Esophagus squamous epithelium (tissue), 5 donors: ENCODE results near the gene TP53I13. TPM values are rescaled to one million over a fixed set of nuclear protein-coding genes. Genes with fewer than 3 reads are reported as not detected.

ENCODE experiments used
- DNase-seq: peaks from one replicate; lab custom pipeline; 2025; lab: John Stamatoyannopoulos, UW
- H3K27ac ChIP-seq, 4 donors: fragments of 200-600 bp; sonication (generic); one replicate each; pipeline ENCODE4 v1.5.1; 2016 to 2019; ENCODE audit warnings: mild to moderate bottlenecking in 1 of 4
- H3K27me3 ChIP-seq, 4 donors: fragments of 200-600 bp; sonication (generic); 1 replicate in 3 of 4; 2 replicates in 1 of 4; pipeline versions ENCODE4 v1.5.1 to v1.6.0; 2017 to 2021; ENCODE audit warnings: antibody characterized with exemption in 1 of 4
- H3K36me3 ChIP-seq, 3 donors: fragments of 200-600 bp; sonication (generic); one replicate each; pipeline ENCODE4 v1.5.1; 2016 to 2019
- H3K4me1 ChIP-seq, 3 donors: fragments of 200-600 bp; sonication (generic); one replicate each; pipeline ENCODE4 v1.5.1; 2017 to 2019
- H3K4me3 ChIP-seq, 4 donors: fragments of 200-600 bp; sonication (generic); 1 replicate in 3 of 4; 2 replicates in 1 of 4; pipeline ENCODE4 v1.5.1; 2016 to 2019; ENCODE audit warnings: mild to moderate bottlenecking in 2 of 4, moderate library complexity in 1 of 4
- H3K9me3 ChIP-seq, 3 donors: fragments of 200-600 bp; sonication (generic); one replicate each; pipeline ENCODE4 v1.5.1; 2016 to 2019
- POLR2A ChIP-seq, 4 donors: fragments of 450-650 bp; IDR thresholded peaks; one replicate each; pipeline ENCODE4 v1.6.1; 2017; ENCODE audit warnings: antibody characterized with exemption in 4 of 4, mild to moderate bottlenecking in 4 of 4, moderate library complexity in 3 of 4
- WGBS, 2 donors: methylation state at CpG; one replicate each; pipeline ENCODE4 v1.1.5; 2018; 5-methylcytosine and 5-hydroxymethylcytosine counted together
- intact Hi-C: fragments of 100-400 bp; cut with DNase I; formaldehyde crosslinking; loops from one replicate; pipeline ENCODE4 v1.15.0; 2022
- total RNA-seq, 4 donors: library from RNA; depleted of rRNA; stranded (reverse); fragments of >200 nt; gene quantifications; one replicate each; pipeline ENCODE4 v1.1.0, GENCODE V29; 2016
- TF ChIP-seq, protein P1 (sequence below), 6 experiments: fragments of 450-650 bp in 4 of 6; fragments of 200-600 bp in 2 of 6; sonication (generic) in 2 of 6; IDR thresholded peaks; one replicate each; pipeline ENCODE4 v1.5.1; 2016 to 2019; ENCODE audit warnings: antibody characterized with exemption in 6 of 6, mild to moderate bottlenecking in 4 of 6, moderate library complexity in 4 of 6
- donor health status: DM: yes; HTN: yes; CAD: no.

Gene TP53I13
- total RNA-seq, 4 donors from 2014 or later, result 11.8 to 34.9 (median 21.8) TPM

DNA sequence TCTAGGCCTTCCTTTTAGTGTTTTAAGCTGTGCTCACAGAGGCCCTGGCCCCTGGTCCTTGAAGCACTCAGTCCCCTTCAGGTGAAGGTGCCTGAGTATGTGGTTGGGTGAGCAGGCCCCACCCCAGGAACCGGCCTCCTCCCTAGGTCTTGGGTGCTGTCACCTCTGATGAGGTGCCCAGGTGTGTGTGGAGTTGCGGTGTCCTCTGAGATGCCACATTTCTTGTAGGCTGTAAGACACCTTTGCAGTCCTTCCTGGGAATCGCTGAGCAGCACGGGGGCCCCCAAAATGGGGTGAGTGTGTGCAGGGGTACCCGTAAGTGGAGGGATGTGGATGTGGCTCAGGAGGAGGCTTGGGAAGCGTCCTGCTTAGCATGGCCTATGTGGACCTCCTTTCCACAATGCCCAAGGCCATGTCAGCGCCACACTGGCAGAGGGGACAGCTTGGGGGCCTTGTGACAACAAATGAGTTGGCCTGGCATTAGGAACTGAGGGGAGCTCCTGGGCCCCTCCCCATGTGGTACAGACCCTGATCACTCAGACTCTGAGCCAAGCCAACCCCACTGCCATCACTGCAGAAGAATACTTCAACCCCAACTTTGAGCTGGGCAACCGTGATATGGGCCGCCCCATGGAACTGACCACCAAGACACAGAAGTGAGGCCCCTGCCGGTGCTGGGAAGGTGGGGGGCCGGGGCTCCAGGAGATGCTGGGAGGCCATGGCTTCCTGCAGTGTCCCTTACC, 43.0 kb downstream of the TP53I13 start:
- 95 to 100% methylated on average over 4 to 7 of the region's 11 CpGs for WGBS, 2 donors
- TF ChIP-seq POLR2A (IDR thresholded peaks at IDR 0.05), result no peak
- TF ChIP-seq, protein P1, sequence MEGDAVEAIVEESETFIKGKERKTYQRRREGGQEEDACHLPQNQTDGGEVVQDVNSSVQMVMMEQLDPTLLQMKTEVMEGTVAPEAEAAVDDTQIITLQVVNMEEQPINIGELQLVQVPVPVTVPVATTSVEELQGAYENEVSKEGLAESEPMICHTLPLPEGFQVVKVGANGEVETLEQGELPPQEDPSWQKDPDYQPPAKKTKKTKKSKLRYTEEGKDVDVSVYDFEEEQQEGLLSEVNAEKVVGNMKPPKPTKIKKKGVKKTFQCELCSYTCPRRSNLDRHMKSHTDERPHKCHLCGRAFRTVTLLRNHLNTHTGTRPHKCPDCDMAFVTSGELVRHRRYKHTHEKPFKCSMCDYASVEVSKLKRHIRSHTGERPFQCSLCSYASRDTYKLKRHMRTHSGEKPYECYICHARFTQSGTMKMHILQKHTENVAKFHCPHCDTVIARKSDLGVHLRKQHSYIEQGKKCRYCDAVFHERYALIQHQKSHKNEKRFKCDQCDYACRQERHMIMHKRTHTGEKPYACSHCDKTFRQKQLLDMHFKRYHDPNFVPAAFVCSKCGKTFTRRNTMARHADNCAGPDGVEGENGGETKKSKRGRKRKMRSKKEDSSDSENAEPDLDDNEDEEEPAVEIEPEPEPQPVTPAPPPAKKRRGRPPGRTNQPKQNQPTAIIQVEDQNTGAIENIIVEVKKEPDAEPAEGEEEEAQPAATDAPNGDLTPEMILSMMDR (IDR thresholded peaks at IDR 0.05), result no peak
- H3K36me3 ChIP-seq, result peaks cover 0 to 4% (median 0%) of the 10 kb centered on the region in 3 donors
- H3K9me3 ChIP-seq, result no peaks in the 10 kb centered on the region
- peaks cover 0 to 14% (median 0%) of the 10 kb centered on the region in 4 donors for H3K27me3 ChIP-seq
- H3K27ac ChIP-seq, result no peak overlapping the region
- intact Hi-C loops, result loop anchor here (10.0 kb wide), 1 partner anchor 163 kb away; no protein-coding TSS in a partner anchor
- peaks cover 30 to 39% (median 37%) of the 10 kb centered on the region in 3 donors for H3K4me1 ChIP-seq
- no peak for DNase-seq
- H3K4me3 ChIP-seq, result no peak overlapping the region

DNA sequence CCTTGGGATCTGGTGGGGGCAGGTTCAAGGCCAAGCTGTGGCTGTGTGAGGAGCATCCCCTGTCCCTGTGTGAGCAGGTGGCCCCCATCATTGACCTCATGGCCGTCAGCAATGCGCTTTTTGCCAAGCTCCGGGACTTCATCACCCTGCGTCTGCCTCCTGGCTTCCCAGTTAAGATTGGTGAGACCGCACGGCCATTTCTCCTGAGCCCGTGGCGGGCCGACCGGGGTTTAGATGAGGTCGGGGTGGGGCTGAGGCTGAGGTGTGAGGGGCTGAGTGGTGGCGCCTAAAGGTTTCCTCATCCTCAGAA, 43.5 kb downstream of the TP53I13 start:
- TF ChIP-seq POLR2A (IDR thresholded peaks at IDR 0.05), result no peak
- TF ChIP-seq, protein P1 (IDR thresholded peaks at IDR 0.05), result no peak
- intact Hi-C loops, result loop anchor here (10.0 kb wide), 1 partner anchor 163 kb away; no protein-coding TSS in a partner anchor
- H3K4me3 ChIP-seq, result no peak overlapping the region
- H3K4me1 ChIP-seq, result peaks cover 35 to 44% (median 42%) of the 10 kb centered on the region in 3 donors
- peaks cover 0 to 19% (median 0%) of the 10 kb centered on the region in 4 donors for H3K27me3 ChIP-seq
- 96% methylated on average over 4 of the region's 12 CpGs; no CpG with 5 or more reads in 1 of the 2 donors for WGBS, 2 donors
- no peaks in the 10 kb centered on the region for H3K9me3 ChIP-seq
- no peak for DNase-seq
- peaks cover 0 to 4% (median 0%) of the 10 kb centered on the region in 3 donors for H3K36me3 ChIP-seq
- no peak overlapping the region for H3K27ac ChIP-seq

DNA sequence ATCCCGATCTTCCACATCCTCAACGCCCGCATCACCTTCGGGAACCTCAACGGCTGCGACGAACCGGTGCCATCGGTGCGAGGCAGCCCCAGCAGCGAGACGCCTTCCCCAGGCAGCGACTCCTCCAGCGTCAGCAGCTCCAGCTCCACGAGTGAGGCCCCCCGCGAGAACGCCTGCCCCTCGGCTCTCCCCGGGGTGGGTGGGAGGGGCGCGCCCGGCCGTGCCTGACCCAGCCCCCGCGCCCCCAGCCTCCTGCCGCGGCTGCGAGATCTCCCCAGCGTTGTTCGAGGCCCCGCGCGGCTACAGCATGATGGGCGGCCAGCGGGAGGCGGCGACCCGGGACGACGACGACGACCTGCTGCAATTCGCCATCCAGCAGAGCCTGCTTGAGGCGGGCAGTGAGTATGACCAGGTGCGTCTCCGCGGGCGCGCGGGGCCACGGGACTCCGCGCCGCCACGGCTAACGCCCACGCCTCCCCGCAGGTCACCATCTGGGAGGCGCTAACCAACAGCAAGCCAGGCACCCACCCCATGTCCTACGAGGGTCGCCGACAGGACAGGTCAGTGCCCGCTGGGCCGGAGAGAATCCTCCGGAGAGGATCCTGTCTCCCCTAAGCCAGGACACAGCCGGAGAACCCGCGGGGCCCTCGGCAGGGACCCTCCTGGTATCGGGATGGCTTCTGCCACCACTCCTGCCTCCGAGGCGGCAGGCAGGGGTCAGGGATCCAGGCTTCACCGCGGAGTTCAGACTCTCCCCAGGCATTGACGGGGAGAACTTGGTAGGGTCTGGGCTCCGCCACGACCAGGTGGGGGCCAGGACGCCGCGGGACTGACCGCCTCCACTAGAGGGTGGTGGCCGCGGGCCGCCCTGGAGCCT, 44.1 kb downstream of the TP53I13 start:
- peaks cover 0 to 22% (median 0%) of the 10 kb centered on the region in 4 donors for H3K27me3 ChIP-seq
- H3K36me3 ChIP-seq, result peaks cover 0 to 4% (median 0%) of the 10 kb centered on the region in 3 donors
- H3K9me3 ChIP-seq, result no peaks in the 10 kb centered on the region
- DNase-seq, result no peak
- no peak for TF ChIP-seq POLR2A (IDR thresholded peaks at IDR 0.05)
- TF ChIP-seq, protein P1 (IDR thresholded peaks at IDR 0.05), result no peak
- intact Hi-C loops, result loop anchor here (10.0 kb wide), 1 partner anchor 162 kb away; no protein-coding TSS in a partner anchor
- WGBS, 2 donors, result no CpG with 5 or more reads among the region's 85 CpGs
- peak overlapping the region in 2 of 4 donors; percentile 38 to 60 for H3K27ac ChIP-seq
- H3K4me1 ChIP-seq, result peaks cover 41 to 50% (median 48%) of the 10 kb centered on the region in 3 donors
- peak overlapping the region in 2 of 4 donors; percentile 32 to 57 for H3K4me3 ChIP-seq

DNA sequence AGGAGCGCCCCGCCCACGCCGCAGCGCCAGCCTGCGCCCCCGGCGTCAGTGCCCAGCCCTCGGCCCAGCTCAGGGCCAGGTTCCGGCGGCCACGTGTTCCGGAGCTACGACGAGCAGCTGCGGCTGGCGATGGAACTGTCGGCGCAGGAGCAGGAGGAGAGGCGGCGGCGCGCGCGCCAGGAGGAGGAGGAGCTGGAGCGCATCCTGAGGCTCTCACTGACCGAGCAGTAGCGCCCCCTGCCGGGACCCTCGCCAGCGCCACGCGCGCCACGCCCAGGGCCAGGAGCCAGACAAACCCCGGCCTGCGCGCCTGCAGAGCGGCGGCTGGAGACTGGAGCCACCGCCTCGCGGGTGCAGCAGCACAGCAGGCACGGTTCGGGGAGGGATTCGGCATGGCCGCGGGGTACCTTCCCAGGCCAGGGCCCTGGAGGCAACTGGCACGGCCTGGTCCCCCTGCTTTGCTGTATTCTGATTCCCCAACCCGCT, 44.9 kb downstream of the TP53I13 start:
- WGBS, 2 donors, result 40% methylated on average over 1 of the region's 50 CpGs; no CpG with 5 or more reads in 1 of the 2 donors
- peak overlapping the region in 3 of 4 donors; percentile 13 to 57 (median 32) for H3K4me3 ChIP-seq
- intact Hi-C loops, result loop anchor here (10.0 kb wide), 1 partner anchor 161 kb away; no protein-coding TSS in a partner anchor
- no peaks in the 10 kb centered on the region for H3K9me3 ChIP-seq
- peak overlapping the region in 2 of 4 donors; percentile 38 to 60 for H3K27ac ChIP-seq
- H3K27me3 ChIP-seq, result peaks cover 0 to 23% (median 0%) of the 10 kb centered on the region in 4 donors
- H3K36me3 ChIP-seq, result peaks cover 0 to 4% (median 0%) of the 10 kb centered on the region in 3 donors
- no peak for TF ChIP-seq POLR2A (IDR thresholded peaks at IDR 0.05)
- TF ChIP-seq, protein P1 (IDR thresholded peaks at IDR 0.05), result peak; percentile 72 to 93 (median 88)
- peaks cover 46 to 58% (median 54%) of the 10 kb centered on the region in 3 donors for H3K4me1 ChIP-seq
- peak; percentile 59 for DNase-seq
